Measurements from ENCODE around the gene PHOSPHO2. TPM values are rescaled to one million over a fixed set of nuclear protein-coding genes. Genes with fewer than 3 reads are reported as not detected.

Gene PHOSPHO2
- total and polyA plus RNA-seq, 2 experiments from 2014 or later: 8.3 to 8.7 TPM

DNA sequence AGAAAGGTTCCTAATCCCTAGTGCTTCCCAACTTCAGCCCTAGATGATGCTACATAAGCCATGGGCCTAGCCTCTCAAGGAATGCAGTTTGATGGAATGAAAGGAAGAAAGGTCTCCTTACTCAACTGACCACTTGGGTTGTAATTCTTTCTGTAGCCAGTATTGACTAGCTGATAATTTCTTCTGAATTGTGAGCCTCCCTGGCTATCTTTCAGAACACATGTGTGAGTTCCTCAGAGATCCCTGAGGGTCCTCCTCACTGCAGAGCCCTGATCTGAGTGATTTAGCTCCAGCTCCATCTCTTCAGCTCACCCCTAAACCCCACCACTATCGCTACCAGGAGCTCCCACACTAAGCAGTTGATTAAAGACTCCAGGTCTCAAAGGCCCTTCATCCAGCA lies 31.5 kb upstream of the PHOSPHO2 start:
- no peak for TF ChIP-seq EZH2phosphoT487 (IDR thresholded peaks at IDR 0.05; ENCODE audit: unreplicated experiment)
- no peak for TF ChIP-seq ZNF114 (CRISPR knock-in tag; IDR thresholded peaks at IDR 0.05)
- no peak for TF ChIP-seq EZH2 (IDR thresholded peaks at IDR 0.05; ENCODE audit: low read depth, unreplicated experiment)
- no peak for TF ChIP-seq JUNB (IDR thresholded peaks at IDR 0.05; ENCODE audit: unreplicated experiment)
- no peak for TF ChIP-seq STAT1 (IDR thresholded peaks at IDR 0.05; ENCODE audit: unreplicated experiment)
- TF ChIP-seq, protein P1, sequence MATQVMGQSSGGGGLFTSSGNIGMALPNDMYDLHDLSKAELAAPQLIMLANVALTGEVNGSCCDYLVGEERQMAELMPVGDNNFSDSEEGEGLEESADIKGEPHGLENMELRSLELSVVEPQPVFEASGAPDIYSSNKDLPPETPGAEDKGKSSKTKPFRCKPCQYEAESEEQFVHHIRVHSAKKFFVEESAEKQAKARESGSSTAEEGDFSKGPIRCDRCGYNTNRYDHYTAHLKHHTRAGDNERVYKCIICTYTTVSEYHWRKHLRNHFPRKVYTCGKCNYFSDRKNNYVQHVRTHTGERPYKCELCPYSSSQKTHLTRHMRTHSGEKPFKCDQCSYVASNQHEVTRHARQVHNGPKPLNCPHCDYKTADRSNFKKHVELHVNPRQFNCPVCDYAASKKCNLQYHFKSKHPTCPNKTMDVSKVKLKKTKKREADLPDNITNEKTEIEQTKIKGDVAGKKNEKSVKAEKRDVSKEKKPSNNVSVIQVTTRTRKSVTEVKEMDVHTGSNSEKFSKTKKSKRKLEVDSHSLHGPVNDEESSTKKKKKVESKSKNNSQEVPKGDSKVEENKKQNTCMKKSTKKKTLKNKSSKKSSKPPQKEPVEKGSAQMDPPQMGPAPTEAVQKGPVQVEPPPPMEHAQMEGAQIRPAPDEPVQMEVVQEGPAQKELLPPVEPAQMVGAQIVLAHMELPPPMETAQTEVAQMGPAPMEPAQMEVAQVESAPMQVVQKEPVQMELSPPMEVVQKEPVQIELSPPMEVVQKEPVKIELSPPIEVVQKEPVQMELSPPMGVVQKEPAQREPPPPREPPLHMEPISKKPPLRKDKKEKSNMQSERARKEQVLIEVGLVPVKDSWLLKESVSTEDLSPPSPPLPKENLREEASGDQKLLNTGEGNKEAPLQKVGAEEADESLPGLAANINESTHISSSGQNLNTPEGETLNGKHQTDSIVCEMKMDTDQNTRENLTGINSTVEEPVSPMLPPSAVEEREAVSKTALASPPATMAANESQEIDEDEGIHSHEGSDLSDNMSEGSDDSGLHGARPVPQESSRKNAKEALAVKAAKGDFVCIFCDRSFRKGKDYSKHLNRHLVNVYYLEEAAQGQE (IDR thresholded peaks at IDR 0.05; ENCODE audit: unreplicated experiment): no peak
- TF ChIP-seq ZNF331 (CRISPR knock-in tag; IDR thresholded peaks at IDR 0.05; ENCODE audit: low read depth): no peak
- no peak for TF ChIP-seq POLR2AphosphoS5 (IDR thresholded peaks at IDR 0.05; ENCODE audit: low read depth)
- TF ChIP-seq ETS1 (IDR thresholded peaks at IDR 0.05): no peak
- no peak for TF ChIP-seq NANOG (IDR thresholded peaks at IDR 0.05; ENCODE audit: borderline replicate concordance)
- no peak for TF ChIP-seq CREB1 (CRISPR knock-in tag; IDR thresholded peaks at IDR 0.05; ENCODE audit: low read depth)
- TF ChIP-seq, protein P2, sequence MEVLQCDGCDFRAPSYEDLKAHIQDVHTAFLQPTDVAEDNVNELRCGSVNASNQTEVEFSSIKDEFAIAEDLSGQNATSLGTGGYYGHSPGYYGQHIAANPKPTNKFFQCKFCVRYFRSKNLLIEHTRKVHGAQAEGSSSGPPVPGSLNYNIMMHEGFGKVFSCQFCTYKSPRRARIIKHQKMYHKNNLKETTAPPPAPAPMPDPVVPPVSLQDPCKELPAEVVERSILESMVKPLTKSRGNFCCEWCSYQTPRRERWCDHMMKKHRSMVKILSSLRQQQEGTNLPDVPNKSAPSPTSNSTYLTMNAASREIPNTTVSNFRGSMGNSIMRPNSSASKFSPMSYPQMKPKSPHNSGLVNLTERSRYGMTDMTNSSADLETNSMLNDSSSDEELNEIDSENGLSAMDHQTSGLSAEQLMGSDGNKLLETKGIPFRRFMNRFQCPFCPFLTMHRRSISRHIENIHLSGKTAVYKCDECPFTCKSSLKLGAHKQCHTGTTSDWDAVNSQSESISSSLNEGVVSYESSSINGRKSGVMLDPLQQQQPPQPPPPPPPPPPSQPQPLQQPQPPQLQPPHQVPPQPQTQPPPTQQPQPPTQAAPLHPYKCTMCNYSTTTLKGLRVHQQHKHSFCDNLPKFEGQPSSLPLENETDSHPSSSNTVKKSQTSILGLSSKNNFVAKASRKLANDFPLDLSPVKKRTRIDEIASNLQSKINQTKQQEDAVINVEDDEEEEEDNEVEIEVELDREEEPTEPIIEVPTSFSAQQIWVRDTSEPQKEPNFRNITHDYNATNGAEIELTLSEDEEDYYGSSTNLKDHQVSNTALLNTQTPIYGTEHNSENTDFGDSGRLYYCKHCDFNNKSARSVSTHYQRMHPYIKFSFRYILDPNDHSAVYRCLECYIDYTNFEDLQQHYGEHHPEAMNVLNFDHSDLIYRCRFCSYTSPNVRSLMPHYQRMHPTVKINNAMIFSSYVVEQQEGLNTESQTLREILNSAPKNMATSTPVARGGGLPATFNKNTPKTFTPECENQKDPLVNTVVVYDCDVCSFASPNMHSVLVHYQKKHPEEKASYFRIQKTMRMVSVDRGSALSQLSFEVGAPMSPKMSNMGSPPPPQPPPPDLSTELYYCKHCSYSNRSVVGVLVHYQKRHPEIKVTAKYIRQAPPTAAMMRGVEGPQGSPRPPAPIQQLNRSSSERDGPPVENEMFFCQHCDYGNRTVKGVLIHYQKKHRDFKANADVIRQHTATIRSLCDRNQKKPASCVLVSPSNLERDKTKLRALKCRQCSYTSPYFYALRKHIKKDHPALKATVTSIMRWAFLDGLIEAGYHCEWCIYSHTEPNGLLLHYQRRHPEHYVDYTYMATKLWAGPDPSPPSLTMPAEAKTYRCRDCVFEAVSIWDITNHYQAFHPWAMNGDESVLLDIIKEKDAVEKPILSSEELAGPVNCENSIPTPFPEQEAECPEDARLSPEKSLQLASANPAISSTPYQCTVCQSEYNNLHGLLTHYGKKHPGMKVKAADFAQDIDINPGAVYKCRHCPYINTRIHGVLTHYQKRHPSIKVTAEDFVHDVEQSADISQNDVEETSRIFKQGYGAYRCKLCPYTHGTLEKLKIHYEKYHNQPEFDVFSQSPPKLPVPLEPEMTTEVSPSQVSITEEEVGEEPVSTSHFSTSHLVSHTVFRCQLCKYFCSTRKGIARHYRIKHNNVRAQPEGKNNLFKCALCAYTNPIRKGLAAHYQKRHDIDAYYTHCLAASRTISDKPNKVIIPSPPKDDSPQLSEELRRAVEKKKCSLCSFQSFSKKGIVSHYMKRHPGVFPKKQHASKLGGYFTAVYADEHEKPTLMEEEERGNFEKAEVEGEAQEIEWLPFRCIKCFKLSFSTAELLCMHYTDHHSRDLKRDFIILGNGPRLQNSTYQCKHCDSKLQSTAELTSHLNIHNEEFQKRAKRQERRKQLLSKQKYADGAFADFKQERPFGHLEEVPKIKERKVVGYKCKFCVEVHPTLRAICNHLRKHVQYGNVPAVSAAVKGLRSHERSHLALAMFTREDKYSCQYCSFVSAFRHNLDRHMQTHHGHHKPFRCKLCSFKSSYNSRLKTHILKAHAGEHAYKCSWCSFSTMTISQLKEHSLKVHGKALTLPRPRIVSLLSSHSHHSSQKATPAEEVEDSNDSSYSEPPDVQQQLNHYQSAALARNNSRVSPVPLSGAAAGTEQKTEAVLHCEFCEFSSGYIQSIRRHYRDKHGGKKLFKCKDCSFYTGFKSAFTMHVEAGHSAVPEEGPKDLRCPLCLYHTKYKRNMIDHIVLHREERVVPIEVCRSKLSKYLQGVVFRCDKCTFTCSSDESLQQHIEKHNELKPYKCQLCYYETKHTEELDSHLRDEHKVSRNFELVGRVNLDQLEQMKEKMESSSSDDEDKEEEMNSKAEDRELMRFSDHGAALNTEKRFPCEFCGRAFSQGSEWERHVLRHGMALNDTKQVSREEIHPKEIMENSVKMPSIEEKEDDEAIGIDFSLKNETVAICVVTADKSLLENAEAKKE (CRISPR knock-in tag; IDR thresholded peaks at IDR 0.05): no peak
- no peak for TF ChIP-seq CTCF (conservative IDR thresholded peaks at IDR 0.05; ENCODE audit: low read depth in 2 of 2)
- ATAC-seq: no peak
- DNase-seq (ENCODE audit: low spot score): no peak
- H3K9me3 Mint-ChIP-seq: no peaks in the 10 kb centered on the region
- Histone ChIP-seq H3K4me2 (no peak overlapping the region), H3K4me3 (no peak overlapping the region), H3F3A (replicated peaks; ENCODE audit: low read depth) (no peaks in the 10 kb centered on the region), H3K9me2 (ENCODE audit: insufficient read depth) (no peaks in the 10 kb centered on the region), H3K27me3 (ENCODE audit: insufficient read depth) (no peaks in the 10 kb centered on the region), H3K79me2 (replicated peaks; ENCODE audit: insufficient read depth) (no peaks in the 10 kb centered on the region), H4K20me1 (replicated peaks; ENCODE audit: insufficient read depth) (no peaks in the 10 kb centered on the region), H2AFZ (no peak overlapping the region), H3K4me1 (ENCODE audit: insufficient read depth) (no peaks in the 10 kb centered on the region), H3K36me3 (ENCODE audit: insufficient read depth) (no peaks in the 10 kb centered on the region), H3K27ac (ENCODE audit: low read depth) (no peak overlapping the region)
- no peaks in the 10 kb centered on the region for H3K27me3 Mint-ChIP-seq (ENCODE audit: insufficient read depth, low read depth, poor library complexity)
- H3K4me1 Mint-ChIP-seq: no peaks in the 10 kb centered on the region
- no peak overlapping the region for H3K4me3 Mint-ChIP-seq
- no peaks in the 10 kb centered on the region for H3K36me3 Mint-ChIP-seq (ENCODE audit: low read depth)
- H3K27ac Mint-ChIP-seq: no peak overlapping the region
